Measurements from ENCODE around the gene ANK2.

The ANK2 gene

GRCh38 chr4:113157086-113157857 is 107.8 kb downstream of the ANK2 start:
- Histone ChIP-seq H3K27me3 (ENCODE audit: insufficient read depth, low read length) (no peaks in the 10 kb centered on the region), H3K4me3 (ENCODE audit: low read depth, low read length, poor library complexity, severe bottlenecking) (no peak overlapping the region), H3K9ac (ENCODE audit: low read length) (no peak overlapping the region), H3K9me2 (ENCODE audit: low read depth, low read length) (no peaks in the 10 kb centered on the region), H3K9me3 (ENCODE audit: low read length) (no peaks in the 10 kb centered on the region), H3K4me2 (ENCODE audit: low read length) (no peak overlapping the region), H3K4me1 (ENCODE audit: insufficient read depth, low read length, severe bottlenecking) (no peaks in the 10 kb centered on the region), H4K20me1 (ENCODE audit: insufficient read depth, low read length) (no peaks in the 10 kb centered on the region), H3F3A (ENCODE audit: insufficient read depth, low read length) (no peaks in the 10 kb centered on the region), H3K36me3 (ENCODE audit: insufficient read depth, low read length) (no peaks in the 10 kb centered on the region), H3K79me2 (ENCODE audit: insufficient read depth, low read length) (no peaks in the 10 kb centered on the region), H2AFZ (ENCODE audit: low read length) (no peak overlapping the region), H3K27ac (ENCODE audit: low read depth, low read length, poor library complexity, severe bottlenecking) (no peak overlapping the region)
- no peak for TF ChIP-seq CTCF (IDR thresholded peaks at IDR 0.05; ENCODE audit: low read length)
- no peak for TF ChIP-seq EZH2 (IDR thresholded peaks at IDR 0.05; ENCODE audit: borderline replicate concordance, low read length)

GRCh38 chr4:113159942-113160545 is 110.6 kb downstream of the ANK2 start:
- no peaks in the 10 kb centered on the region for H3K36me3 ChIP-seq (ENCODE audit: insufficient read depth, low read length)
- TF ChIP-seq CTCF (IDR thresholded peaks at IDR 0.05; ENCODE audit: low read length) (no peak), EZH2 (IDR thresholded peaks at IDR 0.05; ENCODE audit: borderline replicate concordance, low read length) (no peak)
- H3K9me3 ChIP-seq (ENCODE audit: low read length), result no peaks in the 10 kb centered on the region
- H3K4me1 ChIP-seq (ENCODE audit: insufficient read depth, low read length, severe bottlenecking), result no peaks in the 10 kb centered on the region
- no peak overlapping the region for H3K27ac ChIP-seq (ENCODE audit: low read depth, low read length, poor library complexity, severe bottlenecking)
- no peak overlapping the region for H3K4me3 ChIP-seq (ENCODE audit: low read depth, low read length, poor library complexity, severe bottlenecking)
- H4K20me1 ChIP-seq (ENCODE audit: insufficient read depth, low read length), result no peaks in the 10 kb centered on the region
- H3K27me3 ChIP-seq (ENCODE audit: insufficient read depth, low read length), result no peaks in the 10 kb centered on the region
- H2AFZ ChIP-seq (ENCODE audit: low read length), result no peak overlapping the region
- H3K4me2 ChIP-seq (ENCODE audit: low read length), result no peak overlapping the region
- H3K9me2 ChIP-seq (ENCODE audit: low read depth, low read length), result no peaks in the 10 kb centered on the region
- no peaks in the 10 kb centered on the region for H3F3A ChIP-seq (ENCODE audit: insufficient read depth, low read length)
- no peak overlapping the region for H3K9ac ChIP-seq (ENCODE audit: low read length)
- no peaks in the 10 kb centered on the region for H3K79me2 ChIP-seq (ENCODE audit: insufficient read depth, low read length)

- Histone ChIP-seq H4K20me1 (ENCODE audit: insufficient read depth, low read length) (no peaks in the 10 kb centered on the region), H3K9me3 (ENCODE audit: low read length) (no peaks in the 10 kb centered on the region)
- TF ChIP-seq CTCF (IDR thresholded peaks at IDR 0.05; ENCODE audit: low read length), result no peak
- no peak for TF ChIP-seq EZH2 (IDR thresholded peaks at IDR 0.05; ENCODE audit: borderline replicate concordance, low read length)
Measured at GRCh38 chr4:113160548-113160947, 111.1 kb downstream of the ANK2 start.

More at GRCh38 chr4:113160548-113160947, 111.1 kb downstream of the ANK2 start:
- H3K79me2 ChIP-seq (ENCODE audit: insufficient read depth, low read length), result no peaks in the 10 kb centered on the region
- no peaks in the 10 kb centered on the region for H3F3A ChIP-seq (ENCODE audit: insufficient read depth, low read length)
- no peak overlapping the region for H3K4me3 ChIP-seq (ENCODE audit: low read depth, low read length, poor library complexity, severe bottlenecking)
- no peaks in the 10 kb centered on the region for H3K9me2 ChIP-seq (ENCODE audit: low read depth, low read length)
- no peaks in the 10 kb centered on the region for H3K36me3 ChIP-seq (ENCODE audit: insufficient read depth, low read length)
- H3K4me1 ChIP-seq (ENCODE audit: insufficient read depth, low read length, severe bottlenecking), result no peaks in the 10 kb centered on the region
- H2AFZ ChIP-seq (ENCODE audit: low read length), result no peak overlapping the region
- H3K27me3 ChIP-seq (ENCODE audit: insufficient read depth, low read length), result no peaks in the 10 kb centered on the region
- H3K27ac ChIP-seq (ENCODE audit: low read depth, low read length, poor library complexity, severe bottlenecking), result no peak overlapping the region
- no peak overlapping the region for H3K9ac ChIP-seq (ENCODE audit: low read length)
- H3K4me2 ChIP-seq (ENCODE audit: low read length), result no peak overlapping the region

Measured in OCI-LY1 (cell line).